Measurements from ENCODE around the gene HOXD8.

- no peak for TF ChIP-seq CTCF (IDR thresholded peaks at IDR 0.05)
- TF ChIP-seq POLR2A (IDR thresholded peaks at IDR 0.05): no peak
Measured at GRCh38 chr2:176129813-176130146, 275 bp downstream of the HOXD8 start.
